ENCODE data around the gene ULK4.
A peak's percentile ranks its signal among the peaks of the same experiment; 100 is the strongest.

ULK4 gene

GRCh38 chr3:41209646-41210045, 752.3 kb downstream of the ULK4 start:
- FAIRE-seq = no peak

- FAIRE-seq = no peak
These were observed 753.2 kb downstream of the ULK4 start for GRCh38 chr3:41208507-41209220.

GRCh38 chr3:41207355-41207754, 754.5 kb downstream of the ULK4 start:
- no peak for FAIRE-seq

- FAIRE-seq = no peak
These were observed 756.3 kb downstream of the ULK4 start for GRCh38 chr3:41205591-41205990.

- no peak for FAIRE-seq
These were observed 757.5 kb downstream of the ULK4 start for GRCh38 chr3:41204369-41204768.

GRCh38 chr3:41202834-41203345, 759.0 kb downstream of the ULK4 start:
- peak; percentile 76 for FAIRE-seq

GRCh38 chr3:41202075-41202833, 759.6 kb downstream of the ULK4 start:
- FAIRE-seq = no peak

GRCh38 chr3:41200669-41201021, 761.3 kb downstream of the ULK4 start:
- FAIRE-seq = no peak

GRCh38 chr3:41199866-41200668, 761.8 kb downstream of the ULK4 start:
- FAIRE-seq = no peak

GRCh38 chr3:41198950-41199865, 762.7 kb downstream of the ULK4 start, which contains the start of gene CTNNB1:
Gene CTNNB1 (plus strand): TSS chr3:41199505. CDS start chr3:41224069, 24,564 bp downstream.
- no peak for FAIRE-seq

- FAIRE-seq = no peak
These were observed 763.4 kb downstream of the ULK4 start for GRCh38 chr3:41198526-41198925.

GRCh38 chr3:41198046-41198445, 763.9 kb downstream of the ULK4 start:
- no peak for FAIRE-seq

All from endometrium (tissue), 2 donors.